Mucosa of descending colon (tissue), 3 donors: ENCODE results near the gene RPS28. TPM values are rescaled to one million over a fixed set of nuclear protein-coding genes. Genes with fewer than 3 reads are reported as not detected.
A peak's percentile ranks its signal among the peaks of the same experiment; 100 is the strongest.
"Not testable (repeated sequence)": the region's sequence is repeated elsewhere in the genome, so short reads cannot be mapped to it uniquely, and the experiment has no call there.

ENCODE experiments used
- ATAC-seq: fragments of 200-7000 bp; cut with Tn5 transposase; one replicate; pipeline ENCODE4 v1.9.1; 2020; ENCODE audit warnings: mild to moderate bottlenecking, moderate library complexity
- DNase-seq, 3 donors: peaks; one replicate each; pipeline ENCODE4 v3.0.0-alpha.2; 2020
- H3K36me3 ChIP-seq: fragments of 200-600 bp; one replicate; pipeline ENCODE4 v1.8.0; 2021; ENCODE audit warnings: low read depth, mild to moderate bottlenecking
- H3K4me1 ChIP-seq: fragments of 200-600 bp; one replicate; pipeline ENCODE4 v1.8.0; 2021; ENCODE audit warnings: low read depth, mild to moderate bottlenecking
- H3K4me3 ChIP-seq: fragments of 200-600 bp; one replicate; pipeline ENCODE4 v1.8.0; 2021; ENCODE audit warnings: mild to moderate bottlenecking
- H3K9me3 ChIP-seq: fragments of 200-600 bp; one replicate; pipeline ENCODE4 v1.8.0; 2021; ENCODE audit warnings: mild to moderate bottlenecking
- CTCF ChIP-seq: fragments of 200-600 bp; IDR thresholded peaks from one replicate; pipeline ENCODE4 v1.8.0; 2022; ENCODE audit warnings: antibody characterized with exemption, mild to moderate bottlenecking
- intact Hi-C, 2 donors: fragments of 100-400 bp; cut with DNase I in 1 of 2; cut with micrococcal nuclease in 1 of 2; formaldehyde crosslinking; loops; one replicate each; pipeline versions ENCODE4 v1.11.0 to v1.11.1; 2022; cut with DNase I, micrococcal nuclease
- total RNA-seq, 3 donors: library from RNA; stranded (reverse); fragmentation: NEBNext Ultra II Directional in 2 of 3; extraction: Animal tissue kit (Norgen Biotek cat#: 25700) in 2 of 3; gene quantifications; one replicate each; pipeline versions ENCODE4 v1.2.1 to v1.2.4, GENCODE V29; 2021 to 2023
- donor health status: DM: no; HTN: no; CAD: no; lungs with moderate emphysema.
- donor health status: DM: no; HTN: no; CAD: no.
- donor health status: DM: no; HTN: yes; CAD: no.

Gene RPS28
- total RNA-seq, 3 donors from 2014 or later, result 1,101 to 1,558 (median 1,449) TPM

GRCh38 chr19:8352134-8352827, 31.0 kb downstream of the RPS28 start:
- DNase-seq, result peak in 1 of 3 donors; percentile 10
- intact Hi-C loops, result loop anchor here (10.0 kb wide), 2 partner anchors 133 to 153 kb away; partner anchors contain the start of gene PRAM1 (in 1 of the 2)
- Histone ChIP-seq H3K9me3 (no peaks in the 10 kb centered on the region), H3K4me1 (no peaks in the 10 kb centered on the region), H3K36me3 (no peaks in the 10 kb centered on the region), H3K4me3 (no peak overlapping the region)
- ATAC-seq, result no peak
- TF ChIP-seq CTCF, result no peak

GRCh38 chr19:8352845-8353244, 31.5 kb downstream of the RPS28 start:
- H3K9me3 ChIP-seq, H3K36me3 ChIP-seq, ATAC-seq, H3K4me1 ChIP-seq, H3K4me3 ChIP-seq: not testable (repeated sequence)
- DNase-seq, result peak in 1 of 3 donors; percentile 7
- intact Hi-C loops, result loop anchor here (10.0 kb wide), 2 partner anchors 132 to 152 kb away; partner anchors contain the start of gene PRAM1 (in 1 of the 2)

- DNase-seq (peak in 1 of 3 donors; percentile 35), ATAC-seq (peak; percentile 51)
- Histone ChIP-seq H3K4me1 (no peaks in the 10 kb centered on the region), H3K9me3 (no peaks in the 10 kb centered on the region), H3K36me3 (no peaks in the 10 kb centered on the region), H3K4me3 (no peak overlapping the region)
- TF ChIP-seq CTCF, result no peak
- intact Hi-C loops, result loop anchor here (10.0 kb wide), 2 partner anchors 129 to 149 kb away; partner anchors contain the start of gene PRAM1 (in 1 of the 2)
Observed at GRCh38 chr19:8355631-8356402, 34.5 kb downstream of the RPS28 start.

- ATAC-seq, result no peak
- intact Hi-C loops, result loop anchor here (10.0 kb wide), 2 partner anchors 128 to 148 kb away; partner anchors contain the start of gene PRAM1 (in 1 of the 2)
- no peak for DNase-seq
Observed at GRCh38 chr19:8357007-8357521, 35.8 kb downstream of the RPS28 start.

GRCh38 chr19:8358948-8359347, 37.7 kb downstream of the RPS28 start:
- Histone ChIP-seq H3K9me3 (no peaks in the 10 kb centered on the region), H3K4me3 (no peak overlapping the region), H3K4me1 (peaks cover 7% of the 10 kb centered on the region), H3K36me3 (no peaks in the 10 kb centered on the region)
- DNase-seq, result no peak
- TF ChIP-seq CTCF, result no peak
- intact Hi-C loops, result loop anchor here (10.0 kb wide), 2 partner anchors 126 to 146 kb away; partner anchors contain the start of gene PRAM1 (in 1 of the 2)
- ATAC-seq, result no peak

More at GRCh38 chr19:8357007-8357521, 35.8 kb downstream of the RPS28 start:
- Histone ChIP-seq H3K4me1 (no peaks in the 10 kb centered on the region), H3K9me3 (no peaks in the 10 kb centered on the region), H3K4me3 (no peak overlapping the region), H3K36me3 (no peaks in the 10 kb centered on the region)
- TF ChIP-seq CTCF, result no peak

GRCh38 chr19:8360196-8360595, 38.9 kb downstream of the RPS28 start:
- Histone ChIP-seq H3K4me3 (no peak overlapping the region), H3K4me1 (peaks cover 16% of the 10 kb centered on the region), H3K9me3 (no peaks in the 10 kb centered on the region), H3K36me3 (no peaks in the 10 kb centered on the region)
- TF ChIP-seq CTCF, result no peak
- no peak for ATAC-seq
- intact Hi-C loops, result no loop called here
- DNase-seq, result no peak
